Left kidney (tissue), 2 donors: ENCODE results near the gene RFC1. TPM values are rescaled to one million over a fixed set of nuclear protein-coding genes. Genes with fewer than 3 reads are reported as not detected.

Source experiments
- DNase-seq: peaks from one replicate; pipeline ENCODE4 v3.0.0-alpha.2; 2013
- polyA plus RNA-seq: library from polyadenylated mRNA; unstranded; fragments of 120-200 nt; gene quantifications from one replicate; pipeline ENCODE4 v1.2.1, GENCODE V29; 2013; ENCODE audit not compliant: insufficient read length

Gene RFC1
- polyA plus RNA-seq, 1 donor: 91.5 TPM

DNA sequence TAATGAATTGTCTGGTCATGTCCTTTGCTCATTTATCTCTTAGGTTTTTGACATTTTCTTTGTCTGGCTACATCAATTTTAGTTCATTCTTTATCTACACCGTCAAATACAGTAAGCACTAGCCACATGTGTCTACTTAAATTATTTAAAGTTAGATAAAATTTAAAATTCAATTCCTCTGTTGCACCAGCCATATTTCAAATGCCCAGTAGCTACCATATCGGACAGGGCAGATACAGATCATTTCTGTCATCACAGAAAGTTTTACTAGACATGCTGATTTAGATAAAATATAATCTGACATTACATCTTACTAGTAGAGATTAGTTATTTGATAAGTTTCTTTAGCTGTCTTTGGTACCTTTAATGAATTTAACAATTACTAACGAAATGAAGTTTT lies 122.7 kb downstream of the RFC1 start:
- DNase-seq: no peak

Other genes with a start within 250 kb of the RFC1 start
- 116 TPM for gene WDR19, start 183.8 kb downstream of the RFC1 start, polyA plus RNA-seq
- 0.27 TPM for gene KLB, start 40.6 kb upstream of the RFC1 start, polyA plus RNA-seq
- gene RPL9, start 92.6 kb upstream of the RFC1 start, polyA plus RNA-seq: 562 TPM
- 38.6 TPM for gene LIAS, start 92.7 kb upstream of the RFC1 start, polyA plus RNA-seq
- 117 TPM for gene UGDH, start 161.1 kb upstream of the RFC1 start, polyA plus RNA-seq